Measurements from ENCODE around the gene CACFD1. TPM values are rescaled to one million over a fixed set of nuclear protein-coding genes. Genes with fewer than 3 reads are reported as not detected.

CACFD1 gene
- total RNA-seq, 1 donor, result 3.9 TPM

- no peak overlapping the region for H3K4me3 ChIP-seq (ENCODE audit: low read depth, low read length)
- TF ChIP-seq CTCF (IDR thresholded peaks at IDR 0.05; ENCODE audit: insufficient read depth, low read depth, low read length), result no peak
- no peak for DNase-seq (ENCODE audit: low read depth)
These were observed 12.5 kb downstream of the CACFD1 start for GRCh38 chr9:133472277-133472645.

GRCh38 chr9:133472753-133473378, 13.1 kb downstream of the CACFD1 start:
- H3K4me3 ChIP-seq (ENCODE audit: low read depth, low read length), result no peak overlapping the region
- no peak for DNase-seq (ENCODE audit: low read depth)
- TF ChIP-seq CTCF (IDR thresholded peaks at IDR 0.05; ENCODE audit: insufficient read depth, low read depth, low read length), result no peak

- no peak for TF ChIP-seq CTCF (IDR thresholded peaks at IDR 0.05; ENCODE audit: insufficient read depth, low read depth, low read length)
- DNase-seq (ENCODE audit: low read depth), result no peak
- no peak overlapping the region for H3K4me3 ChIP-seq (ENCODE audit: low read depth, low read length)
These were observed 14.0 kb downstream of the CACFD1 start for GRCh38 chr9:133473743-133474142.

GRCh38 chr9:133474215-133474614, 14.4 kb downstream of the CACFD1 start:
- DNase-seq (ENCODE audit: low read depth), result no peak
- TF ChIP-seq CTCF (IDR thresholded peaks at IDR 0.05; ENCODE audit: insufficient read depth, low read depth, low read length), result no peak
- H3K4me3 ChIP-seq (ENCODE audit: low read depth, low read length), result no peak overlapping the region

GRCh38 chr9:133474853-133475252, 15.1 kb downstream of the CACFD1 start:
- TF ChIP-seq CTCF (IDR thresholded peaks at IDR 0.05; ENCODE audit: insufficient read depth, low read depth, low read length), result no peak
- DNase-seq (ENCODE audit: low read depth), result no peak
- H3K4me3 ChIP-seq (ENCODE audit: low read depth, low read length), result no peak overlapping the region

GRCh38 chr9:133475292-133476012, 15.7 kb downstream of the CACFD1 start:
- TF ChIP-seq CTCF (IDR thresholded peaks at IDR 0.05; ENCODE audit: insufficient read depth, low read depth, low read length), result no peak
- no peak for DNase-seq (ENCODE audit: low read depth)
- no peak overlapping the region for H3K4me3 ChIP-seq (ENCODE audit: low read depth, low read length)

Measured in fibroblast of villous mesenchyme (primary cell).